Subcutaneous adipose tissue (tissue), 4 donors: Measurements from ENCODE around the gene MFSD11. TPM values are rescaled to one million over a fixed set of nuclear protein-coding genes. Genes with fewer than 3 reads are reported as not detected.

Experiments
- total RNA-seq, 4 donors: library from RNA; depleted of rRNA; stranded (reverse); fragments of >200 nt; gene quantifications; one replicate each; pipeline ENCODE4 v1.1.0, GENCODE V29; 2016
- TF ChIP-seq, protein P1 (sequence below): fragments of 450-650 bp; IDR thresholded peaks from one replicate; pipeline ENCODE4 v1.5.1; 2016; ENCODE audit warnings: low read depth, mild to moderate bottlenecking, control low read depth, antibody characterized with exemption, moderate library complexity

The MFSD11 gene
- total RNA-seq, 4 donors from 2014 or later: 18.5 to 35.9 (median 26.9) TPM

DNA sequence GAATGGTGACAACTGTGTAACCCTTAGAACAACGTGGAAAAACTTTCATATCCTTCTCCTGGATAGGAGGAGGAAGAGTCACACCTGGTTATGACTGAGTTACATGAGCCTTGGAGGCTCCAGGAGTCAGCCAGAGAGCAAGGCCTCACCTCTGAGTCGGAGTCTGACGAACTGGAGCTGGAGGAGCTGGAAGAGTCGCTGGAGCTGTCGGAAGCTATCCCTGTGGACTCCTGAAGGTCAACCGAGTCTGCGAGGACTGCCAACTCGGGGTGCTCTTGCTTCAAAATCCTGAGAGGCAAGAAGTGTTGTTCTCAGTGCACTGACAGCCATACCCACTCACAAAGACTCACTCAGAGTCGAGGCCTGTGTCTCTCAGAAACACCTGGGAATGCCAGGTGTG is 17.7 kb upstream of the MFSD11 start:
- TF ChIP-seq, protein P1, sequence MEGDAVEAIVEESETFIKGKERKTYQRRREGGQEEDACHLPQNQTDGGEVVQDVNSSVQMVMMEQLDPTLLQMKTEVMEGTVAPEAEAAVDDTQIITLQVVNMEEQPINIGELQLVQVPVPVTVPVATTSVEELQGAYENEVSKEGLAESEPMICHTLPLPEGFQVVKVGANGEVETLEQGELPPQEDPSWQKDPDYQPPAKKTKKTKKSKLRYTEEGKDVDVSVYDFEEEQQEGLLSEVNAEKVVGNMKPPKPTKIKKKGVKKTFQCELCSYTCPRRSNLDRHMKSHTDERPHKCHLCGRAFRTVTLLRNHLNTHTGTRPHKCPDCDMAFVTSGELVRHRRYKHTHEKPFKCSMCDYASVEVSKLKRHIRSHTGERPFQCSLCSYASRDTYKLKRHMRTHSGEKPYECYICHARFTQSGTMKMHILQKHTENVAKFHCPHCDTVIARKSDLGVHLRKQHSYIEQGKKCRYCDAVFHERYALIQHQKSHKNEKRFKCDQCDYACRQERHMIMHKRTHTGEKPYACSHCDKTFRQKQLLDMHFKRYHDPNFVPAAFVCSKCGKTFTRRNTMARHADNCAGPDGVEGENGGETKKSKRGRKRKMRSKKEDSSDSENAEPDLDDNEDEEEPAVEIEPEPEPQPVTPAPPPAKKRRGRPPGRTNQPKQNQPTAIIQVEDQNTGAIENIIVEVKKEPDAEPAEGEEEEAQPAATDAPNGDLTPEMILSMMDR: no peak

DNA sequence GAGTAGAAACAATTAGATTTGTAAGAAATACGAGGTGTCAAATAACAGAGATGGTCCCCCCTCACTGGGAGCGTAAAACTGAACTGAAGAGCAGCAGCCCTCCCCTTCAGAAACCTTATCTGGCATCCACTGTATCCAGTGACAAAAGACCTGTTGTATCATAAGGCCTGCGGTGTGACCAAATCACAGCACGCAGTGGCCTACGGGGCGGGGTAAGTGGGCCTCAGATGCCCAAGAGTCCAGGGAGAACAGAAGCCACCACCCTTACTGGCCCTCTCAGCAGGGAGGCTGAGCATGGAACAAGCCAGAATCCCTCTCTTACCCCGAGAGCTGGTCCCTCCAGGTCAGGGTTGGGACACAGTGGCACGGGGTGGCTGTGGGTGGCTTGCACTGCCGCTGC is 17.0 kb upstream of the MFSD11 start:
- TF ChIP-seq, protein P1: no peak

DNA sequence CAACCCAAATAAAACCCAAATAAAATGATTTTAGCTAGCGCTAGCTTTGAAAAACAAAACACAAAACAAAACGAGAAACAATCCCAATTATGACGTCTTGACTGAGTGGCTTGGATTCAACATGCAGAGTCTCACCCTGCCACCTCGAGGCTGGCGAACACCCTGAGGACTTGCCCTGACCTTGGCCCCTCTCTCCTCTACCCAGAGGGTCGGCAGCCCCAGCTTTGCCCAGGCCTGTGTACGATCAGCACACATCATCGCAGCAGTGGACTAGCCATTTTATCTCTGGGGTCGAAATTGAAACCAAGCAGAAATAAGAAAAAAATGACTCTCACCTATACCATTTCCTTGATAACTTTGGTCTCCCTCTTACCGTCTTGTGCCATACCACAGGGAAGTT is 16.5 kb upstream of the MFSD11 start:
- TF ChIP-seq, protein P1: no peak

DNA sequence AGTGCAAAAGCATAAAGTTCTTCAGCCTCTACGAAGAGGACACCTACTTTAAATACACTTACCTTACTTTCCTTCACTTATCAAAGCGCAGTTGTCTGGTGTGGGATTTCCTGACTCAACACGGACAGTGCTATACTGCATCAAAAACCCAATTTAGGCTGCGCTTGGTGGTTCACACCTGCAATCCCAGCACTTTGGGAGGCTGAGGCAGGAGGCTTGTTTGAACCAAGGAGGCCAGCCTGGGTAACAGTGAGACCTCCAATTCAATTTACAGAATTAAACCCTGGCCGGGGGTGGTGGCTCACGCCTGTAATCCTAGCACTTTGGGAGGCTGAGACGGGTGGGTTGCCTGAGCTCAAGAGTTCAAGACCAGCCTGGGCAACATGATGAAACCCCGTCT is 15.6 kb upstream of the MFSD11 start:
- TF ChIP-seq, protein P1: no peak

DNA sequence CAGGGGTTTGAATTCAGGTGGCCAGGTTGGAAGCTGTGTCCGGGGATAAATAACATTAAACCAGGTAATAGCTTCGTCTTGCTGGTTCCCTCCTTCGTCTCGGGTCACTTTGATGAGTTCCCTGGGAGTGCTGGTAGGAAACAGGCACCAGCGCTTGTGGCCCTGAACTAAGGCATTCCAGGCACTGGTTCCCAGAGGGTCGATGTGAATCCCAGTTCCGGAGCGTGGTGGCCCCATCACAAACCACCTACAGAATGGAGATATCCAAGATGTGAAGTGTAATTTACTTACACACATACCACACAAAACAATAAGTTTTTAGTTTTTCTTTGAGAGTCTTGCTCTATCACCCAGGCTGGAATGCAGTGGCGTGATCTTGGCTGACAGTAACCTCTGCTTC is 14.1 kb upstream of the MFSD11 start:
- TF ChIP-seq, protein P1: no peak

DNA sequence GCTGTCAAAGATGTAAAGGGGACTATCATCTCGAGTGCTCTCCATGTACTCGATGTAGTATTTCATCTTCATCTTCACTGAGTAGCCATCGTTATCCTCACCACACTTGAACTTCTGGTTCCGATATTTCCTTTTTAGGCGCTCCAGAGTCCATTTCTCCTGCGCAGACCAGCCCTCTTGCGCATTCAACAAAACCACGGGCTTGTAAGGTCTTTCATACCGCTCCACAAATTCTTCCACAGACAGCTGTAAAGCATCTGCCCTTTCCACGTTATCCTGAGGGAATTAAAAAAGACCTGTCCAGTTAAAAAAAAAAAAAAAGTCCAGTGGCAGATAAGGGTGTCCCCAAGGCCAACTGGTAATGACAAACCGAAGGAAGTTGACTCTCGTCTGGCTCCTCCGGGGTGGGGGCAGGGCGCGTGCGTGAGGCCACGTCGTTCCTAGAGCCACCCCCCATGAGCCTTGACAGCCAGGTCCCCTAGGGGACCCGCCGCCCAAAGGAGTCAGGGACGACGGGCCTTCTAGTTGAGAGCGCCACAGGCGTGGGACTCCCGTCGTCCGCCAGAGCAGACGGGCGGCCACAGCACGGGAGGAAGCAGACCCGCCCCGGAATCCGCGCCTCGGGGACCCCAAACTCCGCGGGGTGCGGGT is 12.2 kb upstream of the MFSD11 start:
- TF ChIP-seq, protein P1: no peak

DNA sequence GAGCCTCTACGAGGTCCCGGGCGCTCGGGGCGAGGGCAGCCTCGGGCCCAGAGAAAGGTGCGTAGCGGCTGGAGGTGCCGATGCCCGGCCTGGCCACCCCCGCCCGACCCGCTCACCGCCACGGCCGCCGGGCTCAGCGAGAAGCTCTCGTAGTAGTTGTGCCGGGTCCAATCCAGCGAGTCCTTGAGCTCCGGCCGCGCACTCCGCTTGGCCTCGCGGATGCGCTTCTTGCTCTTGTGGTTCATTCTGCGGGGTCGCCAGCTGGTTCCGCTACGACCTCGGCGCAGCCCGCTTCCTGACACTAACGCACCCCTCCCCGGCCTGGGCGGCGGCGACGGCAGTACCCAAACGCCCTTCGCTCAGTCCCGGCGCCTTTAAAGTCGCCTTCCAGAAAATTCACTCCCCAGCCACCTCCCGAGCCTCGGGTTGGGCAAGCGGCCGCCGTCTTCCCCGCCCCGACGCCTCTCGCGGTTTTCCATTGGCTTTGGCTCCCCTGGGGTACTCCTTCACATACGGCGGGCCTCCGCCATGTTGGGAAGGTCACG is 11.6 kb upstream of the MFSD11 start, which contains the start of gene JMJD6:
JMJD6 (minus strand) TSS at position 376 of the 545 bp plus-strand sequence; CDS start at position 245, 131 bp downstream.
- TF ChIP-seq, protein P1: no peak
